C4-2B (cell line): Measurements from ENCODE around the gene SMURF1.

ENCODE experiments used
- ZFX ChIP-seq: fragments of 450-650 bp; IDR thresholded peaks from 2 replicates; pipeline ENCODE4 v1.6.1; 2017
- TF ChIP-seq, protein P1 (sequence below): fragments of 450-650 bp; conservative IDR thresholded peaks from 2 replicates; pipeline ENCODE4 v1.5.1; 2017; ENCODE audit warnings: mild to moderate bottlenecking

DNA sequence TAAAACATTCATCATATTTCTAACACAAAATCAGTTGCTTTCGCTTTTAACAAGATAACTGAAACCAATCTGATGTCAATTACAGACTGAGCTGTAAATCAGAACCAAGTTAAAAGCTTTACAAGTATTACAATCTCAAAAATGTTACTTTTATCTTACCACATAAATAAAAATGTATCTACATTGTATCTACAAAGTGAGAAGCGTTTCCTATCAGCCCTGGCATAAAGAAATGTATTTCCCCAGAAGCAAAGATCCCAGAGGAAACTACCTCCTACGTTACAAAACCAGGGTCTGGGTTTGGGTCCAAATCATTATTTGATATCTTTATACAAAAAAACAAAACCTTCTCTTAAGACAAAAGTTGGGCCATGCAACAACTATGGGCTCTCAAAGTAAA lies 2.6 kb downstream of the SMURF1 start:
- TF ChIP-seq, protein P1, sequence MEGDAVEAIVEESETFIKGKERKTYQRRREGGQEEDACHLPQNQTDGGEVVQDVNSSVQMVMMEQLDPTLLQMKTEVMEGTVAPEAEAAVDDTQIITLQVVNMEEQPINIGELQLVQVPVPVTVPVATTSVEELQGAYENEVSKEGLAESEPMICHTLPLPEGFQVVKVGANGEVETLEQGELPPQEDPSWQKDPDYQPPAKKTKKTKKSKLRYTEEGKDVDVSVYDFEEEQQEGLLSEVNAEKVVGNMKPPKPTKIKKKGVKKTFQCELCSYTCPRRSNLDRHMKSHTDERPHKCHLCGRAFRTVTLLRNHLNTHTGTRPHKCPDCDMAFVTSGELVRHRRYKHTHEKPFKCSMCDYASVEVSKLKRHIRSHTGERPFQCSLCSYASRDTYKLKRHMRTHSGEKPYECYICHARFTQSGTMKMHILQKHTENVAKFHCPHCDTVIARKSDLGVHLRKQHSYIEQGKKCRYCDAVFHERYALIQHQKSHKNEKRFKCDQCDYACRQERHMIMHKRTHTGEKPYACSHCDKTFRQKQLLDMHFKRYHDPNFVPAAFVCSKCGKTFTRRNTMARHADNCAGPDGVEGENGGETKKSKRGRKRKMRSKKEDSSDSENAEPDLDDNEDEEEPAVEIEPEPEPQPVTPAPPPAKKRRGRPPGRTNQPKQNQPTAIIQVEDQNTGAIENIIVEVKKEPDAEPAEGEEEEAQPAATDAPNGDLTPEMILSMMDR, result no peak
- TF ChIP-seq ZFX, result no peak
